ENCODE data around the gene UPK1B.
"Not testable (repeated sequence)": the region's sequence is repeated elsewhere in the genome, so short reads cannot be mapped to it uniquely, and the experiment has no call there.

- TF ChIP-seq ZFP36 (IDR thresholded peaks at IDR 0.05; ENCODE audit: borderline replicate concordance, partially characterized antibody); HOXA7 (CRISPR knock-in tag; IDR thresholded peaks at IDR 0.05); CTCF (IDR thresholded peaks at IDR 0.05); CBX8 (IDR thresholded peaks at IDR 0.05); POLR2A (IDR thresholded peaks at IDR 0.05; ENCODE audit: low read length); KDM5A (IDR thresholded peaks at IDR 0.05); TFCP2L1 (CRISPR knock-in tag; IDR thresholded peaks at IDR 0.05); CHD2 (IDR thresholded peaks at IDR 0.05; ENCODE audit: low read length, partially characterized antibody); EP300 (IDR thresholded peaks at IDR 0.05); RFX5 (IDR thresholded peaks at IDR 0.05); ZC3H11A (IDR thresholded peaks at IDR 0.05); RAD21 (conservative IDR thresholded peaks at IDR 0.05 in 1 of 2, IDR thresholded peaks at IDR 0.05 in 1 of 2); FOSL2 (IDR thresholded peaks at IDR 0.05); FOSL2 (CRISPR knock-in tag; IDR thresholded peaks at IDR 0.05): not testable (repeated sequence)
Observed at GRCh38 chr3:119243058-119243529, 69.7 kb downstream of the UPK1B start.
